ENCODE results near the gene EML3. TPM values are rescaled to one million over a fixed set of nuclear protein-coding genes. Genes with fewer than 3 reads are reported as not detected.
"Not testable (repeated sequence)": the region's sequence is repeated elsewhere in the genome, so short reads cannot be mapped to it uniquely, and the experiment has no call there.

Gene EML3
- total RNA-seq, 1 experiment from 2014 or later = 43.7 TPM

DNA sequence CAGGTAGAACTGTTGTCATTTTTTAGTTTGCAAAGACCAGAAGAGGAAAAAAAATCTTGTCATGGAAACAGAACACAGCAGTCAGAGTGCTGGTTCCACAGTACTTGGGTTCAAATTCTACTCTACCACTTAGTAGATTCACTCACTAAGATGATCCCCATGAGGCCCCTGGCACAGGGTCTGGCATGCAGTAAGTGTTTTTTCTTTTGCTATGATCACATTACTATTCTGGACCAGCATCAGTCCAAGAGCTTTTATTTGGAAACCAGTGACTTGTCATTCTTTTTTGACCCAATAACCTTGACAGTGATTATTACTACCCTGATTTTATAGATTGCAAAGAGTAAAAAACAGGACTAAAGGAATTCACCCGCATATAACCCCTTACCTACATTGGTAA lies 43.0 kb downstream of the EML3 start:
- intact Hi-C loops (cut with micrococcal nuclease) = loop anchor here (5.0 kb wide), 1 partner anchor 43 kb away; the partner anchor contains the start of genes EML3 and ROM1
- Mint-ChIP-seq H3K27ac (ENCODE audit: low read depth, unreplicated experiment) (no peak overlapping the region), H3K36me3 (ENCODE audit: insufficient read depth, unreplicated experiment) (peaks cover 95% of the 10 kb centered on the region), H3K9me3 (ENCODE audit: unreplicated experiment) (no peaks in the 10 kb centered on the region), H3K27me3 (ENCODE audit: insufficient read depth, unreplicated experiment) (no peaks in the 10 kb centered on the region), H3K4me1 (ENCODE audit: insufficient read depth, unreplicated experiment) (peaks cover 42% of the 10 kb centered on the region), H3K4me3 (ENCODE audit: unreplicated experiment) (no peak overlapping the region)
- TF ChIP-seq, protein P1, sequence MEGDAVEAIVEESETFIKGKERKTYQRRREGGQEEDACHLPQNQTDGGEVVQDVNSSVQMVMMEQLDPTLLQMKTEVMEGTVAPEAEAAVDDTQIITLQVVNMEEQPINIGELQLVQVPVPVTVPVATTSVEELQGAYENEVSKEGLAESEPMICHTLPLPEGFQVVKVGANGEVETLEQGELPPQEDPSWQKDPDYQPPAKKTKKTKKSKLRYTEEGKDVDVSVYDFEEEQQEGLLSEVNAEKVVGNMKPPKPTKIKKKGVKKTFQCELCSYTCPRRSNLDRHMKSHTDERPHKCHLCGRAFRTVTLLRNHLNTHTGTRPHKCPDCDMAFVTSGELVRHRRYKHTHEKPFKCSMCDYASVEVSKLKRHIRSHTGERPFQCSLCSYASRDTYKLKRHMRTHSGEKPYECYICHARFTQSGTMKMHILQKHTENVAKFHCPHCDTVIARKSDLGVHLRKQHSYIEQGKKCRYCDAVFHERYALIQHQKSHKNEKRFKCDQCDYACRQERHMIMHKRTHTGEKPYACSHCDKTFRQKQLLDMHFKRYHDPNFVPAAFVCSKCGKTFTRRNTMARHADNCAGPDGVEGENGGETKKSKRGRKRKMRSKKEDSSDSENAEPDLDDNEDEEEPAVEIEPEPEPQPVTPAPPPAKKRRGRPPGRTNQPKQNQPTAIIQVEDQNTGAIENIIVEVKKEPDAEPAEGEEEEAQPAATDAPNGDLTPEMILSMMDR (IDR thresholded peaks at IDR 0.05; ENCODE audit: unreplicated experiment) = no peak
- no peak for DNase-seq (ENCODE audit: unreplicated experiment)
- no TSS peak for BruUV-seq (replicated peaks)
- ChIA-PET POLR2A (interaction anchor here (0.6 to 6.9 kb wide), 10 partner anchors 9 to 220 kb away, joined by 3 to 164 read pairs (median 4); partner anchors contain the start of genes INTS5 and TUT1), CTCF (interaction anchor here (0.7 to 2.3 kb wide), 9 partner anchors 9 to 221 kb away, joined by 3 to 14 read pairs (median 4); partner anchors contain the start of gene AHNAK)

DNA sequence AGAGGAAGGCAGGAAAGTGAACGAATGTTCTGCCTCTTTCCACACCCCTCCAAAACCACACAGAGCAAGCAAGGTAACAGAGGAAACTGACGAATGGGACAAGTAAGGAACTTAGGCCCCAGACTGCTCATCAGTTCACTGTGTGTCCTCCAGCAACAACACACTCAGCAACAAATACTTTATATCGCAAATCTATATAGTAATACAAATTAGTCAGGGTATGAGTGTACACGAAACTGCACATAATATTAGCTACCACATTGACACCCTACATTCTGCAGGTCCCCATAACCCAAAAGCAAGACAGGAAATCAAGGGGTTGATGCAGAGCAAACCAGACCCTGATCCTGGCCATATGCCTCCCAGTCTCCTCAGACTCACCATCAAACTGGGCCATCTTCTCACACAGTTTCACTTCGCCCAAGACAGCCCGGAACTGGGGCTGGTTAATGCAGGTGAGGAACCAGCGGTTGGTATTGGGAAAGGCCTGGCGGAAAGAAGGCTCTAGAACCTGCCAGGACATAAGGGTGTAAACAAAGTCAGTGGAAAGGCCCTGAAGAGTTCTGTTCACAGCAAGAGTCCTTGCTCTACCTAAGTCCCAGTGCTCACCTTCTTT lies 45.4 kb downstream of the EML3 start:
- TF ChIP-seq, protein P1 (IDR thresholded peaks at IDR 0.05; ENCODE audit: unreplicated experiment) = no peak
- no peak for DNase-seq (ENCODE audit: unreplicated experiment)
- no TSS peak for BruUV-seq (replicated peaks)
- H3K9me3 Mint-ChIP-seq (ENCODE audit: unreplicated experiment) = no peaks in the 10 kb centered on the region
- no peaks in the 10 kb centered on the region for H3K27me3 Mint-ChIP-seq (ENCODE audit: insufficient read depth, unreplicated experiment)
- intact Hi-C loops (cut with micrococcal nuclease) = no loop called here
- peak overlapping the region; percentile 77 for H3K27ac Mint-ChIP-seq (ENCODE audit: low read depth, unreplicated experiment)
- ChIA-PET POLR2A (interaction anchor here (0.5 to 1.5 kb wide), 5 partner anchors 10 to 77 kb away, joined by 3 to 8 read pairs (median 3); partner anchors contain the start of gene TUT1), CTCF (interaction anchor here (1.1 to 1.3 kb wide), 3 partner anchors 25 to 122 kb away, joined by 3 to 4 read pairs (median 3); partner anchors contain the start of gene LRRN4CL)
- H3K36me3 Mint-ChIP-seq (ENCODE audit: insufficient read depth, unreplicated experiment) = peaks cover 100% of the 10 kb centered on the region
- no peak overlapping the region for H3K4me3 Mint-ChIP-seq (ENCODE audit: unreplicated experiment)
- peaks cover 38% of the 10 kb centered on the region for H3K4me1 Mint-ChIP-seq (ENCODE audit: insufficient read depth, unreplicated experiment)

- DNase-seq (ENCODE audit: unreplicated experiment) = no peak
- TF ChIP-seq, protein P1 (IDR thresholded peaks at IDR 0.05; ENCODE audit: unreplicated experiment) = no peak
- intact Hi-C loops (cut with micrococcal nuclease) = no loop called here
- ChIA-PET POLR2A (interaction anchor here (1.1 to 1.8 kb wide), 3 partner anchors 9 to 21 kb away, joined by 3 to 8 read pairs (median 8); partner anchors contain the start of gene AHNAK), CTCF (interaction anchor here (0.6 to 2.0 kb wide), 7 partner anchors 45 to 215 kb away, joined by 3 to 6 read pairs (median 3); partner anchors contain the start of genes LRRN4CL and POLR2G)
- Mint-ChIP-seq H3K4me3 (ENCODE audit: unreplicated experiment) (no peak overlapping the region), H3K9me3 (ENCODE audit: unreplicated experiment) (no peaks in the 10 kb centered on the region), H3K27ac (ENCODE audit: low read depth, unreplicated experiment) (peak overlapping the region; percentile 74), H3K27me3 (ENCODE audit: insufficient read depth, unreplicated experiment) (no peaks in the 10 kb centered on the region), H3K36me3 (ENCODE audit: insufficient read depth, unreplicated experiment) (peaks cover 98% of the 10 kb centered on the region), H3K4me1 (ENCODE audit: insufficient read depth, unreplicated experiment) (peaks cover 37% of the 10 kb centered on the region)
- BruUV-seq (replicated peaks) = no TSS peak
Measured at GRCh38 chr11:62566247-62566646, 46.3 kb downstream of the EML3 start.

- peaks cover 98% of the 10 kb centered on the region for H3K36me3 Mint-ChIP-seq (ENCODE audit: insufficient read depth, unreplicated experiment)
- DNase-seq (ENCODE audit: unreplicated experiment) = no peak
- H3K4me3 Mint-ChIP-seq (ENCODE audit: unreplicated experiment) = no peak overlapping the region
- intact Hi-C loops (cut with micrococcal nuclease) = no loop called here
- H3K4me1 Mint-ChIP-seq (ENCODE audit: insufficient read depth, unreplicated experiment) = peaks cover 41% of the 10 kb centered on the region
- TF ChIP-seq, protein P1 (IDR thresholded peaks at IDR 0.05; ENCODE audit: unreplicated experiment) = no peak
- no TSS peak for BruUV-seq (replicated peaks)
- ChIA-PET CTCF (interaction anchor here (0.6 to 2.0 kb wide), 4 partner anchors 58 to 214 kb away, joined by 3 to 6 read pairs (median 4); no protein-coding TSS in a partner anchor), POLR2A (interaction anchor here (0.6 to 2.0 kb wide), 8 partner anchors 9 to 316 kb away, joined by 3 to 11 read pairs (median 4); partner anchors contain the start of genes AHNAK, EEF1G and TUT1)
- H3K27ac Mint-ChIP-seq (ENCODE audit: low read depth, unreplicated experiment) = peak overlapping the region; percentile 16
- no peaks in the 10 kb centered on the region for H3K9me3 Mint-ChIP-seq (ENCODE audit: unreplicated experiment)
- H3K27me3 Mint-ChIP-seq (ENCODE audit: insufficient read depth, unreplicated experiment) = no peaks in the 10 kb centered on the region
Measured at GRCh38 chr11:62565100-62565802, 47.3 kb downstream of the EML3 start.

- CTCF ChIA-PET = interaction anchor here (0.9 to 6.9 kb wide), 7 partner anchors 12 to 172 kb away, joined by 3 to 225 read pairs (median 7); partner anchors contain the start of gene AHNAK
- H3K9me3 Mint-ChIP-seq (ENCODE audit: unreplicated experiment); DNase-seq (ENCODE audit: unreplicated experiment); intact Hi-C loops (cut with micrococcal nuclease); BruUV-seq (replicated peaks); H3K27me3 Mint-ChIP-seq (ENCODE audit: insufficient read depth, unreplicated experiment): not testable (repeated sequence)
- peak overlapping the region; percentile 72 for H3K27ac Mint-ChIP-seq (ENCODE audit: low read depth, unreplicated experiment)
- peak overlapping the region; percentile 2 for H3K4me3 Mint-ChIP-seq (ENCODE audit: unreplicated experiment)
- peaks cover 46% of the 10 kb centered on the region for H3K4me1 Mint-ChIP-seq (ENCODE audit: insufficient read depth, unreplicated experiment)
- H3K36me3 Mint-ChIP-seq (ENCODE audit: insufficient read depth, unreplicated experiment) = peaks cover 98% of the 10 kb centered on the region
- POLR2A ChIA-PET = interaction anchor here (1.1 to 13.5 kb wide), 15 partner anchors 8 to 294 kb away, joined by 3 to 599 read pairs (median 11); partner anchors contain the start of genes AHNAK, EEF1G, LBHD1 and TUT1
Measured at GRCh38 chr11:62561677-62562230, 50.8 kb downstream of the EML3 start.
